Measurements from ENCODE around the gene RTKN. TPM values are rescaled to one million over a fixed set of nuclear protein-coding genes. Genes with fewer than 3 reads are reported as not detected.
"Not testable (repeated sequence)": the region's sequence is repeated elsewhere in the genome, so short reads cannot be mapped to it uniquely, and the experiment has no call there.

RTKN gene
- total RNA-seq, 2 donors from 2014 or later, result 51.4 to 89.9 TPM

- Histone ChIP-seq H3K9me3 (no peaks in the 10 kb centered on the region), H3K27ac (no peak overlapping the region), H3K9ac (ENCODE audit: low read depth in 2 of 2, low read length in 2 of 2) (no peak overlapping the region), H3K4me1 (no peaks in the 10 kb centered on the region), H3K36me3 (no peaks in the 10 kb centered on the region), H3K4me3 (no peak overlapping the region), H3K27me3 (no peaks in the 10 kb centered on the region)
- no peak for TF ChIP-seq CTCF (IDR thresholded peaks at IDR 0.05)
- intact Hi-C loops (cut with DNase I), result no loop called here
- no peak for DNase-seq
Measured at GRCh38 chr2:74425523-74425922, 16.2 kb downstream of the RTKN start.

- Histone ChIP-seq H3K4me1 (no peaks in the 10 kb centered on the region), H3K9ac (ENCODE audit: low read depth in 2 of 2, low read length in 2 of 2) (no peak overlapping the region), H3K27ac (no peak overlapping the region), H3K4me3 (no peak overlapping the region), H3K27me3 (no peaks in the 10 kb centered on the region), H3K36me3 (no peaks in the 10 kb centered on the region), H3K9me3 (no peaks in the 10 kb centered on the region)
- no peak for TF ChIP-seq CTCF (IDR thresholded peaks at IDR 0.05)
- no peak for DNase-seq
- intact Hi-C loops (cut with DNase I), result no loop called here
Measured at GRCh38 chr2:74424995-74425406, 16.7 kb downstream of the RTKN start.

GRCh38 chr2:74424139-74424992 lies 17.4 kb downstream of the RTKN start:
- no peaks in the 10 kb centered on the region for H3K36me3 ChIP-seq
- no peak for DNase-seq
- no peak overlapping the region for H3K4me3 ChIP-seq
- intact Hi-C loops (cut with DNase I), result no loop called here
- no peak overlapping the region for H3K9ac ChIP-seq (ENCODE audit: low read depth in 2 of 2, low read length in 2 of 2)
- H3K4me1 ChIP-seq, result no peaks in the 10 kb centered on the region
- no peaks in the 10 kb centered on the region for H3K27me3 ChIP-seq
- no peak for TF ChIP-seq CTCF (IDR thresholded peaks at IDR 0.05)
- no peak overlapping the region for H3K27ac ChIP-seq
- H3K9me3 ChIP-seq, result no peaks in the 10 kb centered on the region

- H3K4me1 ChIP-seq, result no peaks in the 10 kb centered on the region
- H3K27me3 ChIP-seq, result no peaks in the 10 kb centered on the region
- H3K27ac ChIP-seq, result no peak overlapping the region
- no peaks in the 10 kb centered on the region for H3K9me3 ChIP-seq
- no peak for TF ChIP-seq CTCF (IDR thresholded peaks at IDR 0.05)
- intact Hi-C loops (cut with DNase I), result no loop called here
- no peaks in the 10 kb centered on the region for H3K36me3 ChIP-seq
- H3K4me3 ChIP-seq, result no peak overlapping the region
- no peak for DNase-seq
- no peak overlapping the region for H3K9ac ChIP-seq (ENCODE audit: low read depth in 2 of 2, low read length in 2 of 2)
Measured at GRCh38 chr2:74423231-74424095, 18.3 kb downstream of the RTKN start.

- no peaks in the 10 kb centered on the region for H3K36me3 ChIP-seq
- intact Hi-C loops (cut with DNase I), result no loop called here
- no peak for TF ChIP-seq CTCF (IDR thresholded peaks at IDR 0.05)
Measured at GRCh38 chr2:74421221-74421870, 20.4 kb downstream of the RTKN start, which contains the start of the genes C2orf81 and WDR54. TSS of gene C2orf81 (minus strand) at chr2:74421619. CDS start at chr2:74421560, 59 bp downstream. TSS of gene WDR54 (plus strand) at chr2:74421730. CDS start at chr2:74422154, 424 bp downstream.

GRCh38 chr2:74420443-74421103 lies 21.2 kb downstream of the RTKN start:
- H3K36me3 ChIP-seq; H3K4me1 ChIP-seq; H3K27me3 ChIP-seq; intact Hi-C loops (cut with DNase I); H3K9ac ChIP-seq (ENCODE audit: low read depth in 2 of 2, low read length in 2 of 2); H3K4me3 ChIP-seq; H3K9me3 ChIP-seq; DNase-seq; H3K27ac ChIP-seq: not testable (repeated sequence)

More at GRCh38 chr2:74421221-74421870, 20.4 kb downstream of the RTKN start, which contains the start of the genes C2orf81 and WDR54:
- peak within 1 kb of the TSS; percentile 52 for H3K4me3 ChIP-seq
- peak within 1 kb of the TSS; percentile 57 to 79 for H3K9ac ChIP-seq (ENCODE audit: low read depth in 2 of 2, low read length in 2 of 2)
- H3K27ac ChIP-seq, result peak within 1 kb of the TSS; percentile 26
- H3K4me1 ChIP-seq, result no peaks in the 10 kb centered on the region
- no peaks in the 10 kb centered on the region for H3K9me3 ChIP-seq
- H3K27me3 ChIP-seq, result no peaks in the 10 kb centered on the region
- peak; percentile 87 for DNase-seq

All from colonic mucosa (tissue), 4 donors.